Measurements from ENCODE around the gene PML. TPM values are rescaled to one million over a fixed set of nuclear protein-coding genes. Genes with fewer than 3 reads are reported as not detected.

The PML gene
- total RNA-seq, 1 donor from 2014 or later = 15.3 TPM

DNA sequence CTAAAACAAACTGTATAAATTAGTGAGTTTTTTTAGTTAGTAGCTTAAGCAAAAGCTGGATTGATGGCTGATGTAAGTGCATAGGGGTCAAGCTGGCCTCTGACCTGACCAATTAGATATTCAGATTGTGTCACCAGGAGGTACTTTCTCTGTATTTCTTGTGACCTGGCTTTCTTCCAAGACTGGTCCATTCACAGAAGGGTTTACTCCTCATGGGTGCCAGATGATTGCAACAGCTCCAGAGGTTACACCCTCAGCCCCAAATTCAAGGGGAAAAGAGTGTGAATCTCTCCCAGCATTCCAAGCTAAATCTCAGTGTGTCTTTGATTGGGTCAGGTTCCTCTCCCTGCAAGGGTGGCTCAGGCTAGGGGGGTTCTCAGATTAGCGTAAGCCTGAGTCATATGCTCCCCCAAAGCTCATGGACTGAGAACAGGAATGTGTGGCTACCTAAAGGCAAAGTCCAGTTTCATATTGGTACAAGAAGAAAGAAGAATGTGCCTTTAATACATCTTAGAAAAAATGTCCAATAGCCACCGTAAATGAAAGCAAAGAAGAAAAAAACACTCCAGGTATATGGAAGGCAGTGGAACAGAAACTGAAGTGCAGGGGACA, 16.5 kb downstream of the PML start:
- H3K9me3 Mint-ChIP-seq = no peaks in the 10 kb centered on the region
- peaks cover 2% of the 10 kb centered on the region for H3K27me3 Mint-ChIP-seq (ENCODE audit: insufficient read depth, low read depth)
- Histone ChIP-seq H3K4me2 (no peak overlapping the region), H4K20me1 (ENCODE audit: low read depth) (peaks cover 11% of the 10 kb centered on the region), H3F3A (ENCODE audit: low read depth) (no peaks in the 10 kb centered on the region), H3K27me3 (no peaks in the 10 kb centered on the region), H3K4me1 (no peaks in the 10 kb centered on the region), H3K4me3 (no peak overlapping the region), H3K27ac (no peak overlapping the region), H3K79me2 (ENCODE audit: low read depth) (peaks cover 8% of the 10 kb centered on the region), H2AFZ (replicated peaks) (no peak overlapping the region), H3K36me3 (no peaks in the 10 kb centered on the region), H3K9me3 (ENCODE audit: low read depth) (no peaks in the 10 kb centered on the region), H3K9ac (no peak overlapping the region)
- H3K27ac Mint-ChIP-seq = no peak overlapping the region
- H3K4me1 Mint-ChIP-seq = peaks cover 13% of the 10 kb centered on the region
- H3K36me3 Mint-ChIP-seq = peaks cover 25% of the 10 kb centered on the region
- DNase-seq (ENCODE audit: low spot score) = no peak
- TF ChIP-seq EZH2phosphoT487 (IDR thresholded peaks at IDR 0.05) = no peak
- TF ChIP-seq, protein P1, sequence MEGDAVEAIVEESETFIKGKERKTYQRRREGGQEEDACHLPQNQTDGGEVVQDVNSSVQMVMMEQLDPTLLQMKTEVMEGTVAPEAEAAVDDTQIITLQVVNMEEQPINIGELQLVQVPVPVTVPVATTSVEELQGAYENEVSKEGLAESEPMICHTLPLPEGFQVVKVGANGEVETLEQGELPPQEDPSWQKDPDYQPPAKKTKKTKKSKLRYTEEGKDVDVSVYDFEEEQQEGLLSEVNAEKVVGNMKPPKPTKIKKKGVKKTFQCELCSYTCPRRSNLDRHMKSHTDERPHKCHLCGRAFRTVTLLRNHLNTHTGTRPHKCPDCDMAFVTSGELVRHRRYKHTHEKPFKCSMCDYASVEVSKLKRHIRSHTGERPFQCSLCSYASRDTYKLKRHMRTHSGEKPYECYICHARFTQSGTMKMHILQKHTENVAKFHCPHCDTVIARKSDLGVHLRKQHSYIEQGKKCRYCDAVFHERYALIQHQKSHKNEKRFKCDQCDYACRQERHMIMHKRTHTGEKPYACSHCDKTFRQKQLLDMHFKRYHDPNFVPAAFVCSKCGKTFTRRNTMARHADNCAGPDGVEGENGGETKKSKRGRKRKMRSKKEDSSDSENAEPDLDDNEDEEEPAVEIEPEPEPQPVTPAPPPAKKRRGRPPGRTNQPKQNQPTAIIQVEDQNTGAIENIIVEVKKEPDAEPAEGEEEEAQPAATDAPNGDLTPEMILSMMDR (IDR thresholded peaks at IDR 0.05) = no peak
- TF ChIP-seq EZH2 (IDR thresholded peaks at IDR 0.05) = no peak
- no peak overlapping the region for H3K4me3 Mint-ChIP-seq

DNA sequence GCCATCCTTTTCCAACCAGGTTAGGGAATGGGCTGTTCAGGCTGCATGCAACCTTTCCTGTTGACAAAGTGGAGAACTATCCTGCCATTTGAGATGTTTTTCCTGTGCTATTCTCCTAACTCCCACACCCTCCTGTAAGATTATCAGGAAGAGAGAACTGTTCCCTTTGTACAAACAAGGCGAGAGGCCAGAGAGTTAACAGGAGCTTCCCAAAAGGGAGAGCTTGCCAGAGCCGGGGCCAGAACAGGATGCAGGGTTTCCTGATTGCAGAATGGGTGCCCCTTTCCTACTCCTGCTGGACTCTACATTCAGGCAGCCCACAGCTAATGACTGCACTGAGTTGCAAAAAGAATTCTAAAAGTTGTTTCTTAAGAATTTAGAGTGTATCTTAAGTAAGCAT, 17.1 kb downstream of the PML start:
- Histone ChIP-seq H3K27ac (no peak overlapping the region), H4K20me1 (ENCODE audit: low read depth) (peaks cover 11% of the 10 kb centered on the region), H3K36me3 (no peaks in the 10 kb centered on the region), H3K4me3 (no peak overlapping the region), H3K79me2 (ENCODE audit: low read depth) (peaks cover 8% of the 10 kb centered on the region), H3F3A (ENCODE audit: low read depth) (no peaks in the 10 kb centered on the region), H3K27me3 (no peaks in the 10 kb centered on the region), H3K9ac (no peak overlapping the region), H3K9me3 (ENCODE audit: low read depth) (no peaks in the 10 kb centered on the region), H3K4me2 (no peak overlapping the region), H2AFZ (replicated peaks) (no peak overlapping the region), H3K4me1 (no peaks in the 10 kb centered on the region)
- Mint-ChIP-seq H3K9me3 (no peaks in the 10 kb centered on the region), H3K27ac (no peak overlapping the region), H3K36me3 (peaks cover 25% of the 10 kb centered on the region), H3K4me3 (no peak overlapping the region), H3K27me3 (ENCODE audit: insufficient read depth, low read depth) (peaks cover 2% of the 10 kb centered on the region), H3K4me1 (peaks cover 13% of the 10 kb centered on the region)
- no peak for TF ChIP-seq EZH2 (IDR thresholded peaks at IDR 0.05)
- TF ChIP-seq EZH2phosphoT487 (IDR thresholded peaks at IDR 0.05) = no peak
- TF ChIP-seq, protein P1 (IDR thresholded peaks at IDR 0.05) = no peak
- DNase-seq (ENCODE audit: low spot score) = no peak

DNA sequence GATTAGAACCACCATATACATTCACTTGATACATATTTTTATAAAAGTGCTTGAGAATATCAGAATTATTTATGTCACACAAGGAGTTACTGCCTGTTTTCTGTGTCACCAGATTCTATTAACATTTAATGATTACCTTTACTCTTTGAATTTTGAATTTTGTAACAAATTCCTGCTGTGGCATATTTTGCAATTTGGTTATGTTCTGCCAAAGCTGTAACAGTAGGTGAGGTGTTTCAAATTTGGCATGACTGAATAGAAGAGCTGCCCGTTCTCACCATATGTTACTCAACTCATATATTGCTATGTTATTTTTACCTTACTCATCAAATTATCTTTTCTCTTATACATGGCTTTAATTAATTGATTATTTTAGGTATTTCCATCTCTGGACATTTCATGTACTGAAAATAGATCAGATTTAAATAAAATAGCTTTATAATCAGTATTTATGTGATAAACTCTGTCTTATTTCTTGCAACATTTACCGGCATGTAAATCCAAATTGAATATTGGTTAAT, 18.9 kb downstream of the PML start:
- Mint-ChIP-seq H3K27me3 (ENCODE audit: insufficient read depth, low read depth) (peaks cover 2% of the 10 kb centered on the region), H3K4me3 (no peak overlapping the region), H3K36me3 (peaks cover 18% of the 10 kb centered on the region), H3K27ac (no peak overlapping the region), H3K4me1 (peaks cover 2% of the 10 kb centered on the region), H3K9me3 (no peaks in the 10 kb centered on the region)
- H2AFZ ChIP-seq (replicated peaks) = no peak overlapping the region
- H4K20me1 ChIP-seq (ENCODE audit: low read depth) = peaks cover 11% of the 10 kb centered on the region
- H3K9ac ChIP-seq = no peak overlapping the region
- no peaks in the 10 kb centered on the region for H3K79me2 ChIP-seq (ENCODE audit: low read depth)
- no peak for DNase-seq (ENCODE audit: low spot score)
- no peaks in the 10 kb centered on the region for H3K4me1 ChIP-seq
- H3K36me3 ChIP-seq = no peaks in the 10 kb centered on the region
- TF ChIP-seq, protein P1 (IDR thresholded peaks at IDR 0.05) = no peak
- no peak for TF ChIP-seq EZH2phosphoT487 (IDR thresholded peaks at IDR 0.05)
- no peak for TF ChIP-seq EZH2 (IDR thresholded peaks at IDR 0.05)
- H3K27ac ChIP-seq = no peak overlapping the region
- no peaks in the 10 kb centered on the region for H3K27me3 ChIP-seq
- H3K9me3 ChIP-seq (ENCODE audit: low read depth) = no peaks in the 10 kb centered on the region
- H3K4me2 ChIP-seq = no peak overlapping the region
- H3K4me3 ChIP-seq = no peak overlapping the region
- no peaks in the 10 kb centered on the region for H3F3A ChIP-seq (ENCODE audit: low read depth)

All from neural progenitor cell (in vitro differentiated cells).